Keratinocyte (primary cell): ENCODE results near the gene MIF.

Experiments used
- EZH2 ChIP-seq: IDR thresholded peaks from one replicate; pipeline ENCODE4 v1.6.1; 2012; ENCODE audit warnings: inconsistent platforms, mild to moderate bottlenecking, low read length, moderate library complexity
- TF ChIP-seq, protein P1 (sequence below), 3 experiments: IDR thresholded peaks in 1 of 3; conservative IDR thresholded peaks in 1 of 3; optimal IDR thresholded peaks in 1 of 3; 2 replicates in 2 of 3; 3 replicates in 1 of 3; pipeline versions ENCODE3 to v1.5.1; 2011; ENCODE audit warnings: low read length in 3 of 3, mild to moderate bottlenecking in 3 of 3, moderate library complexity in 2 of 3, control low read depth in 1 of 3, inconsistent platforms in 1 of 3; ENCODE audit not compliant: insufficient read depth in 2 of 3; ENCODE audit errors: extremely low read depth in 1 of 3

- TF ChIP-seq, protein P1, sequence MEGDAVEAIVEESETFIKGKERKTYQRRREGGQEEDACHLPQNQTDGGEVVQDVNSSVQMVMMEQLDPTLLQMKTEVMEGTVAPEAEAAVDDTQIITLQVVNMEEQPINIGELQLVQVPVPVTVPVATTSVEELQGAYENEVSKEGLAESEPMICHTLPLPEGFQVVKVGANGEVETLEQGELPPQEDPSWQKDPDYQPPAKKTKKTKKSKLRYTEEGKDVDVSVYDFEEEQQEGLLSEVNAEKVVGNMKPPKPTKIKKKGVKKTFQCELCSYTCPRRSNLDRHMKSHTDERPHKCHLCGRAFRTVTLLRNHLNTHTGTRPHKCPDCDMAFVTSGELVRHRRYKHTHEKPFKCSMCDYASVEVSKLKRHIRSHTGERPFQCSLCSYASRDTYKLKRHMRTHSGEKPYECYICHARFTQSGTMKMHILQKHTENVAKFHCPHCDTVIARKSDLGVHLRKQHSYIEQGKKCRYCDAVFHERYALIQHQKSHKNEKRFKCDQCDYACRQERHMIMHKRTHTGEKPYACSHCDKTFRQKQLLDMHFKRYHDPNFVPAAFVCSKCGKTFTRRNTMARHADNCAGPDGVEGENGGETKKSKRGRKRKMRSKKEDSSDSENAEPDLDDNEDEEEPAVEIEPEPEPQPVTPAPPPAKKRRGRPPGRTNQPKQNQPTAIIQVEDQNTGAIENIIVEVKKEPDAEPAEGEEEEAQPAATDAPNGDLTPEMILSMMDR (optimal IDR thresholded peaks at IDR 0.05 in 1 of 3, IDR thresholded peaks at IDR 0.05 in 1 of 3, conservative IDR thresholded peaks at IDR 0.05 in 1 of 3; ENCODE audit: extremely low read depth in 1 of 3, insufficient read depth in 2 of 3, low read length in 3 of 3) = no peak
- TF ChIP-seq EZH2 = no peak
These were observed 2.5 kb downstream of the MIF start for GRCh38 chr22:23896523-23897186.
